GM21528 (cell line): ENCODE measurements around the gene HLA-DRB5.
"Not testable (repeated sequence)": the region's sequence is repeated elsewhere in the genome, so short reads cannot be mapped to it uniquely, and the experiment has no call there.

Source experiments
- ATAC-seq: cut with Tn5 transposase; IDR thresholded peaks from one replicate; pipeline ENCODE4 v1.9.1; 2021; ENCODE audit warnings: mild to moderate bottlenecking, moderate library complexity; ENCODE audit not compliant: unreplicated experiment, low FRiP score

HLA-DRB5 gene

GRCh38 chr6:32529697-32530430 is at the start of gene HLA-DRB5:
TSS of gene HLA-DRB5 (minus strand) at chr6:32530287. CDS start at chr6:32530224, 63 bp downstream.
- peak; percentile 46 for ATAC-seq

- ATAC-seq = no peak
These were observed 48.9 kb upstream of the HLA-DRB5 start for GRCh38 chr6:32578962-32579361.

- ATAC-seq = not testable (repeated sequence)
These were observed 47.4 kb upstream of the HLA-DRB5 start for GRCh38 chr6:32577493-32577892.

- ATAC-seq = no peak
These were observed 46.2 kb upstream of the HLA-DRB5 start for GRCh38 chr6:32576250-32576649.

GRCh38 chr6:32570363-32570905 is 40.3 kb upstream of the HLA-DRB5 start:
- no peak for ATAC-seq

- no peak for ATAC-seq
These were observed 38.5 kb upstream of the HLA-DRB5 start for GRCh38 chr6:32568561-32568960.

GRCh38 chr6:32566957-32567356 is 36.9 kb upstream of the HLA-DRB5 start:
- no peak for ATAC-seq

- ATAC-seq = no peak
These were observed 35.4 kb upstream of the HLA-DRB5 start for GRCh38 chr6:32565511-32565910.

- no peak for ATAC-seq
These were observed 32.9 kb upstream of the HLA-DRB5 start for GRCh38 chr6:32562940-32563339.

GRCh38 chr6:32559747-32560146 is 29.7 kb upstream of the HLA-DRB5 start:
- ATAC-seq = no peak

- no peak for ATAC-seq
These were observed 28.5 kb upstream of the HLA-DRB5 start for GRCh38 chr6:32558426-32559057.

GRCh38 chr6:32554116-32554965 is 24.3 kb upstream of the HLA-DRB5 start:
- no peak for ATAC-seq

GRCh38 chr6:32553037-32553742 is 23.1 kb upstream of the HLA-DRB5 start:
- no peak for ATAC-seq

- no peak for ATAC-seq
These were observed 21.3 kb upstream of the HLA-DRB5 start for GRCh38 chr6:32551410-32551809.

GRCh38 chr6:32539839-32540238 is 9.8 kb upstream of the HLA-DRB5 start:
- ATAC-seq = no peak

- peak; percentile 23 for ATAC-seq
These were observed 325 bp upstream of the HLA-DRB5 start for GRCh38 chr6:32530431-32530793.

- ATAC-seq = no peak
These were observed 7.6 kb downstream of the HLA-DRB5 start for GRCh38 chr6:32522302-32523047.

- no peak for ATAC-seq
These were observed 10.2 kb downstream of the HLA-DRB5 start for GRCh38 chr6:32519910-32520258.

GRCh38 chr6:32519118-32519909 is 10.8 kb downstream of the HLA-DRB5 start:
- no peak for ATAC-seq
